ENCODE measurements around the gene CENPB.

GRCh38 chr20:3744806-3745685, 41.5 kb downstream of the CENPB start:
- TF ChIP-seq NFE2L2 (IDR thresholded peaks at IDR 0.05; ENCODE audit: low read depth, low read length) = no peak
- TF ChIP-seq CTCF (conservative IDR thresholded peaks at IDR 0.05; ENCODE audit: low read depth, low read length) = no peak
- no peak for TF ChIP-seq POLR2A (IDR thresholded peaks at IDR 0.05; ENCODE audit: low read depth, low read length)
- no peak for TF ChIP-seq CEBPB (IDR thresholded peaks at IDR 0.05; ENCODE audit: low read depth, low read length)

Data from IMR-90 (cell line).